Measurements from ENCODE around the gene KRT71.
"Not testable (repeated sequence)": the region's sequence is repeated elsewhere in the genome, so short reads cannot be mapped to it uniquely, and the experiment has no call there.

The KRT71 gene

GRCh38 chr12:52519826-52520662 is 32.9 kb downstream of the KRT71 start, which contains the start of gene KRT5:
Gene KRT5, minus strand, starts transcription at chr12:52520394. Its CDS starts 98 bp downstream, at chr12:52520296.
- DNase-seq = no peak

- no peak for DNase-seq
Observed at GRCh38 chr12:52519387-52519703, 33.6 kb downstream of the KRT71 start.

GRCh38 chr12:52518574-52519386 is 34.2 kb downstream of the KRT71 start:
- DNase-seq = no peak

GRCh38 chr12:52517888-52518287 is 35.1 kb downstream of the KRT71 start:
- no peak for DNase-seq

DNA sequence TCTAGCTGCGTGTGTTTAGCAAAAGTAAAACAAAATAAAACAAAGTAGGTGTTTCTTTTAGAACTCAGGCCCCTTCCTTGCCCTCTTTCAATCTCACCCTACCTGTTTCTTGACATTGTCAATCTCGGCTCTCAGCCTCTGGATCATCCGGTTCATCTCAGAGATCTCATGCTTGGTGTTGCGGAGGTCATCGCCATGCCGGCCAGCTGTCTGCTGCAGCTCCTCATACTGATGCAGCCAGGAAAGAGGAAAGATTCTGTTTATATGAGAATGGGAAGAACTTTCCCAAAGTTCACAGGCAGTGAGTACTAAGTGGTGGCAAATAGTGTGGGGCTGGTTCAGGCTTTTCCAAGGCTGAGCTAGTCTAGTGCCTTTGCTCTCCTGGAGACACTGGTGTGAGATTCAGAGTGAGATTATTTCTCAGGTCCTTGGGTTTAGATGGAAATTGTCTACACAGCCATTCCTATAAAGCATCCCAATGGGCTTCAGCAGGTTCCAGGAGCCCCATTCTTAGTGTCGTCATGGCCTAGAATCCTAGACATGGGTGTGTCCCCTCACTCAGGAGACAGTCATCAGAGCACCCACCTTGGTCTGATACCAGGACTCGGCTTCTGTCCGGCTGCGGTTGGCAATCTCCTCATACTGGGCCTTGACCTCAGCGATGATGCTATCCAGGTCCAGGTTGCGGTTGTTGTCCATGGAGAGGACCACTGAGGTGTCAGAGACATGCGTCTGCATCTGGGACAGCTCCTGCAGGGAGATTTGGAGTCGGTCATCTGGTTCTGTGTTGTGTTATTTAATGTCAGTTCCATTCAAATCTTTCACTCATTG is 35.7 kb downstream of the KRT71 start:
- no peak for DNase-seq

GRCh38 chr12:52515927-52516831 is 36.8 kb downstream of the KRT71 start:
- DNase-seq = no peak

- DNase-seq = no peak
Observed at GRCh38 chr12:52515319-52515646, 37.7 kb downstream of the KRT71 start.

DNA sequence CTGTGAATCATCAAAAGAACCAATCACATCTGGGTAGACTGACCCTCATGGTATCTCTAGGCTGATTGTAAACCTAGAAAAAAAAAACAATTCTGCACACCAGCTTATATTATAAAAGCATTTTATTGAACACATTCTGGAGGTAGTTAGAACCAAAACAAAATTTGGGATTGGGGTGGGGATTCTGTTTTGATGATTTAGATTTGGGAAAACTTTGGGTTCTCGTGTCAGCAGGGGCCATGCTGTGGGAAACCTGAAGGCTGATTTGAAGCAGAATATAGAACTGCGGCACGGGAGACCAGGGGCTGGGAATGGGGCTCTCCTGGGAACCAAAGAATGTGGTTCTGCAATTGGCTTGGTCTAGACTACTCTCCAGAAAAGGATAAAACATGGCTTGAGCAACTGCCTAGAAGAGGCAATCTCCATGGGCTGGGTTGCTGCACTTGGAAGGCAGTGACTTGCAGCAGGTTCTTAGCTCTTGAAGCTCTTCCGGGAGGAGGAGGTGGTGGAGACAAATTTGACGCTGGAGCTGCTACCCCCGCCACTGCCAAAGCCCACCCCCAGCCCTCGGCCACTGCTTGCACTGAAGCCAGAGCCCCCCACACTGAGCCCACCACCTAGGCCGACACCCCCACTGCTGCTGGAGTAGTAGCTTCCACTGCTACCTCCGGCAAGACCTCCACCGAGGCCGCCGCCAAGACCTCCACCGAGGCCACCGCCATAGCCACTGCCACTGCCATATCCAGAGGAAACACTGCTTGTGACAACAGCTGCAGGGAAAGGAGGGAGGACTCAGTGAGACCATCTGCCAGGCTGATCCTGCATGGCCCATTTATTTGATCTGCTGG is 38.2 kb downstream of the KRT71 start:
- no peak for DNase-seq

GRCh38 chr12:52513736-52514135 is 39.2 kb downstream of the KRT71 start:
- no peak for DNase-seq

GRCh38 chr12:52508211-52508610 is 44.7 kb downstream of the KRT71 start:
- DNase-seq = no peak

DNA sequence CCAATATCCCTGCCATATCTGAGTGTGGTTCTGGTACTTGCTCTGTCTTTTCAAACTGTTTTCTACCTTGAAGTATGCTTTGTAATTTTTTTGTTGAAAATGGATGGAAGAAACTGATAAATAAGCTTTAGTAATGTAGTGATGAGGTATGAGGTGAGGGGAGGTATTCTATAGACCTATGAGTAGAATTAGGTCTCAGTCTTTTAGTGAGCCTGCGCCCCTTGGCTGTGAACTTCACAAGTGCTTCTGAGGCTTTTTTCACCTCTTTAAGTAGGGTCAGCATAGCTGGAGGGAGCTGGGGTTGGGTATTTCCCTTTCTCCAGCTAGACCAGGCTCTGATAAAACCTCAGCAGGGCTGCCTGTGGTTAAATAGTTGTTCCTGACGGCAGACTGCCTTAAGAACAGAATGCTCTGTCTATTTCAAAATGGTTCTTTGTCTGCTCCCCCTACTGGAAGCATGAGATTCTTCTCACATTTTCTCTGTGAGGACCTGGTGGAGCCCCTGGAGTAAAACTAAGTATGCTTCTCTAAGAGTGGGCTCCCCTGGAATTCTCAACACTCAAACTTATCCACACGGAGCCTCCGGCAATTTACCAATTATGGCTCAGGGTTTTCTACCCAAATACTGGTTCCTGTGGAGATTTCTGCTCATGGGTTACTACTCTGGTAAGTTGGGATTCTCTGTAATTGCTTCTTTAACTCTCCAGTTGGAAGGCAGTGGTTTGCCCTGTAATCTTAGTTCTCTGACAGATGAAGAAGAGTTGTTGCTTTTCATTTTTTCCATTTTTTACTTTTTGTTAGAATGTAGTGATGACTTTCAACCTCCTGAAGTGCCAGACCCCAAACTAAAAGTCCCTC is 45.9 kb downstream of the KRT71 start:
- peak; percentile 21 to 40 for DNase-seq

DNA sequence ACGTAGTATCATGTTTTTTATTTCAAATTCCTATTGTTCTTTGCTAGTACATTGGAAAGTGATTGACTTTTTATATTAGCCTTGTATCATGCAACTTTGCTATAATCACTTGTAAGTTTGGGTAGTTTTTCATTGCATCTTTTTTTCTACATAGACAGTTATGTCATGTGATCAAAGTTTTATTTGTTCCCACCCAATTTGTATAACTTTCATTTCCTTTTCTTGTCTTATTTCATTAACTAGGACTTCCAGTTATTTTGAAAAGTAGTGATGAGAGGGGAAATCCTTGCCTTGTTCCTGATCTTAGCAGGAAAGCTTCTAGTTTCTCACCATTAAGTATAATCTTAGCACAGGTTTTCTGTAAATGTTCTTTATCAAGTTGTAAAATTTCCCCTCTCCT is 50.1 kb downstream of the KRT71 start:
- peak; percentile 22 to 44 for DNase-seq

- DNase-seq = no peak
Observed at GRCh38 chr12:52501490-52501889, 51.5 kb downstream of the KRT71 start.

GRCh38 chr12:52500574-52500973 is 52.4 kb downstream of the KRT71 start:
- DNase-seq = not testable (repeated sequence)

- DNase-seq = no peak
Observed at GRCh38 chr12:52499806-52500560, 53.0 kb downstream of the KRT71 start.

GRCh38 chr12:52498946-52499345 is 54.0 kb downstream of the KRT71 start:
- DNase-seq = no peak

GRCh38 chr12:52497975-52498374 is 55.0 kb downstream of the KRT71 start:
- no peak for DNase-seq

- no peak for DNase-seq
Observed at GRCh38 chr12:52496590-52497071, 56.3 kb downstream of the KRT71 start.

GRCh38 chr12:52496054-52496453 is 56.9 kb downstream of the KRT71 start:
- DNase-seq = no peak

Data from inflammatory macrophage treated with lipopolysaccharide for 1 hour (primary cell).